Ovary (tissue), 3 donors: Measurements from ENCODE around the gene FAHD2A.
"Not testable (repeated sequence)": the region's sequence is repeated elsewhere in the genome, so short reads cannot be mapped to it uniquely, and the experiment has no call there.

Experiments used
- CTCF ChIP-seq, 3 donors: fragments of 450-650 bp in 2 of 3; fragments of 200-600 bp in 1 of 3; IDR thresholded peaks; one replicate each; pipeline versions ENCODE4 v1.5.1 to v1.8.0; 2016 to 2022; ENCODE audit warnings: antibody characterized with exemption in 3 of 3, mild to moderate bottlenecking in 1 of 3
- EP300 ChIP-seq: sonication (generic); formaldehyde crosslinking; IDR thresholded peaks from one replicate; pipeline ENCODE4 v1.6.1; 2017; ENCODE audit warnings: antibody characterized with exemption
- POLR2A ChIP-seq: fragments of 450-650 bp; IDR thresholded peaks from one replicate; pipeline ENCODE4 v1.6.1; 2017; ENCODE audit warnings: antibody characterized with exemption, mild to moderate bottlenecking, moderate library complexity
- donor health status: DM: no; HTN: no; CAD: no.

GRCh38 chr2:95433373-95433772 is 30.9 kb downstream of the FAHD2A start:
- TF ChIP-seq POLR2A; CTCF (IDR thresholded peaks at IDR 0.05); EP300: not testable (repeated sequence)
